ENCODE measurements around the gene MED26.

MED26 gene

GRCh38 chr19:16572332-16573211, 55.4 kb downstream of the MED26 start, which contains the start of gene SLC35E1 (continued):
- TF ChIP-seq ZFP41 (tag by site-specific recombination; IDR thresholded peaks at IDR 0.05; ENCODE audit: borderline replicate concordance), result no peak
- no peak for TF ChIP-seq ZNF211 (tag by site-specific recombination; IDR thresholded peaks at IDR 0.05; ENCODE audit: low read depth)
- TF ChIP-seq ZNF362 (tag by site-specific recombination; IDR thresholded peaks at IDR 0.05), result no peak
- no peak for TF ChIP-seq ZNF426 (tag by site-specific recombination; IDR thresholded peaks at IDR 0.05)
- TF ChIP-seq ZNF792 (tag by site-specific recombination; IDR thresholded peaks at IDR 0.05), result 0 out of 2 replicates have a peak, but pooled peaks have one; percentile 12
- TF ChIP-seq ZNF843 (tag by site-specific recombination; IDR thresholded peaks at IDR 0.05), result peak; percentile 20; the same call in 1 of the 2 replicates

GRCh38 chr19:16571822-16572331, 56.1 kb downstream of the MED26 start:
- Histone ChIP-seq H3K4me3 (ENCODE audit: low read depth, low read length) (peak overlapping the region; percentile 82), H3K9me3 (ENCODE audit: control insufficient read depth, insufficient read depth, low read depth, low read length) (no peaks in the 10 kb centered on the region), H3K36me3 (ENCODE audit: control insufficient read depth in 2 of 2, insufficient read depth in 1 of 2, low read length in 2 of 2) (peaks cover 8 to 53% of the 10 kb centered on the region in 2 experiments; a peak in 2 of 3 replicates), H3K4me1 (ENCODE audit: control insufficient read depth, insufficient read depth, low read length) (peaks cover 2% of the 10 kb centered on the region; the same call in 1 of the 2 replicates), H3K27ac (ENCODE audit: extremely low read depth, low read depth, low read length) (peak overlapping the region; percentile 76; the same call in 1 of the 2 replicates)
- CTCF ChIA-PET, result interaction anchor here (0.6 kb wide), 1 partner anchor 12 kb away, joined by 3 read pairs; no protein-coding TSS in a partner anchor
- POLR2A ChIA-PET, result interaction anchor here (0.8 to 2.5 kb wide), 7 partner anchors 10 to 130 kb away, joined by 3 to 23 read pairs (median 3); partner anchors contain the start of gene MED26
- TF ChIP-seq ZNF394 (tag by site-specific recombination; IDR thresholded peaks at IDR 0.05; ENCODE audit: borderline replicate concordance), result no peak
- peak; percentile 11; the same call in 1 of the 2 replicates for TF ChIP-seq ZNF513 (tag by site-specific recombination; IDR thresholded peaks at IDR 0.05)
- TF ChIP-seq ZXDB (tag by site-specific recombination; IDR thresholded peaks at IDR 0.05), result no peak
- no peak for TF ChIP-seq ZNF518A (tag by site-specific recombination; conservative IDR thresholded peaks at IDR 0.05; ENCODE audit: low read depth)
- TF ChIP-seq MZF1 (tag by site-specific recombination; IDR thresholded peaks at IDR 0.05; ENCODE audit: borderline replicate concordance), result no peak
- TF ChIP-seq ZBTB44 (tag by site-specific recombination; IDR thresholded peaks at IDR 0.05), result no peak
- 0 out of 2 replicates have a peak, but pooled peaks have one; percentile 7 for TF ChIP-seq ZSCAN30 (tag by site-specific recombination; IDR thresholded peaks at IDR 0.05)
- TF ChIP-seq ZNF571 (tag by site-specific recombination; IDR thresholded peaks at IDR 0.05), result no peak
- peak; percentile 30; the same call in 1 of the 2 replicates for TF ChIP-seq ZBTB11 (tag by site-specific recombination; conservative IDR thresholded peaks at IDR 0.05; ENCODE audit: low read depth)
- no peak for TF ChIP-seq ZNF335 (tag by site-specific recombination; conservative IDR thresholded peaks at IDR 0.05)
- TF ChIP-seq ZBTB26 (tag by site-specific recombination; optimal IDR thresholded peaks at IDR 0.05), result peak; percentile 83
- TF ChIP-seq HOXC10 (CRISPR knock-in tag; IDR thresholded peaks at IDR 0.05), result 0 out of 2 replicates have a peak, but pooled peaks have one; percentile 76
- TF ChIP-seq ZBTB20 (tag by site-specific recombination; IDR thresholded peaks at IDR 0.05), result 0 out of 2 replicates have a peak, but pooled peaks have one; percentile 35

Data from HEK293 (cell line).